HG03442 (cell line): ENCODE measurements around the gene ZNF397.
"Not testable (repeated sequence)": the region's sequence is repeated elsewhere in the genome, so short reads cannot be mapped to it uniquely, and the experiment has no call there.

ENCODE experiments used
- ATAC-seq: cut with Tn5 transposase; IDR thresholded peaks from one replicate; pipeline ENCODE4 v1.9.1; 2021; ENCODE audit warnings: mild to moderate bottlenecking, moderate library complexity; ENCODE audit not compliant: unreplicated experiment

The ZNF397 gene

GRCh38 chr18:35240664-35241447, at the start of gene ZNF397:
Gene ZNF397 (plus strand): TSS chr18:35241034. CDS start chr18:35242471, 1,437 bp downstream.
- ATAC-seq, result peak; percentile 99

GRCh38 chr18:35191698-35192025, 49.2 kb upstream of the ZNF397 start:
- ATAC-seq, result no peak

- no peak for ATAC-seq
Measured at GRCh38 chr18:35192415-35192814, 48.4 kb upstream of the ZNF397 start.

DNA sequence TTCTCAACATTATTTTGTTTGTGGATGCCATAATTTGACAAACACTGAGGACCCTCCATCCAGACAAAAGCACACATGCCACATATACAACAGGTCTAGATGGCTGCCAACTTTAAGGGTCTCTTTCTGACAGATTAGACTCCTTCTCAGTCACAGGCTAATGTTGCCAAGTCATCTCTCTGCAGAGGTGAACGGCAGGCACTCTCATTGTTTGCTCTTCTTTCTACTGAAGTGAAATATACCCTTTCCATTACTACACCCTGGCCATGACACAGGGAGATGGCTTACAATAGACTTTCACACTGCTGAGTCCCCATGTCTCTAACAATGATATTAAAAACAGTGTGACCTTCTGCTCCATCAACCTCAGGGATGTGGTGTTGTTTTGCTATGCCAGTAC, 47.5 kb upstream of the ZNF397 start:
- ATAC-seq, result no peak

- ATAC-seq, result no peak
Measured at GRCh38 chr18:35197296-35197695, 43.5 kb upstream of the ZNF397 start.

DNA sequence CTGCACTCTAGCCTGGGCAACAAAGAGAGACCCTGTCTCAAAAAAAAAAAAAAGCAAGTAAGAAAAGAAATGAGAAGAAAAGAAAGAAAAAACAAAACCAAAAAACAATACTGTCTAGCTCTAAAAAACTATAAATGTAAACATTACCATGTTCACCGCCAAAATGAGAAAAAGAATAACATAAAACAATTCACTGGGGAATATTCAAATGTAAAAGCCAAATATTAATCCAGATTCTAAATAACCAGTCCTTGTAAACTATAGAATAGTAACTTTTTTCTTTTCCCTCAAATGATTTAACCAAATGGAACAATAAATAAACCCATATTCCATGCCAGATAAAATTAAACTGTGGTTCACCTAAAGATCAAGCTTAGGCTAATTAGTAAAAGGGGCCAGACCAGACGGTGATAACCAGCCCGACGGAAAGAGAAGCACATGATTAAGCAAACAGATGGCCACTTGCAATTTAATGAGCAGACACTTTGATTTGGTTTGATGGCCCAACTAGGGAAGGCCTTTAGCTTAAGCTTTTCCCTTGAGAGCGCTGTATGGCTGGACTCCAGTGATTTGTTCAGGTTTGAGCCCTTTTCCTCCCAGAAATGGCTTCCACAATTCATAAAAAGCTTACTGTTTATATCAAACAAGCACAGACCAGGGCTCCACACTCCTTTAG, 39.4 kb upstream of the ZNF397 start:
- ATAC-seq, result no peak

- ATAC-seq, result no peak
Measured at GRCh38 chr18:35203067-35203466, 37.8 kb upstream of the ZNF397 start.

- no peak for ATAC-seq
Measured at GRCh38 chr18:35205199-35205712, 35.6 kb upstream of the ZNF397 start.

- not testable (repeated sequence) for ATAC-seq
Measured at GRCh38 chr18:35205746-35206458, 34.9 kb upstream of the ZNF397 start.

DNA sequence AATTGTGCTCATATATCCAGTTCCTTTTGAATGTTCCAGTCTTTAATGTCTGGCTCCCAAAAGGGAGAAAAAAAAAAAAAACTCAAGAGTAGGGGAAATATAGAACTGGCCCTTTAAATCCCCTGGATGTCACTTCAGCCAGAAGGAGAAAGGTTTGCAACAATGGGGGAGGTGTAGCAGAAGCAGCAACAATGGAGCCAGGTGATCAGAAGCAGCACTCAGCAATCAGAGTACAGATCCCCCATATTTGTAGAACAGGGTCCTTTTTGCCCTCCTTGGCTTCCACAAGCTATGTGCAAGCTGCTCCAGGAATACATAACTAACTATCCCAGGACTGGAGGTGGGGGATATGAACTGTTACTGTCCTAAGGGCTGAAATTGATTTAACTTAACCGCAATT, 25.8 kb upstream of the ZNF397 start:
- ATAC-seq, result no peak

DNA sequence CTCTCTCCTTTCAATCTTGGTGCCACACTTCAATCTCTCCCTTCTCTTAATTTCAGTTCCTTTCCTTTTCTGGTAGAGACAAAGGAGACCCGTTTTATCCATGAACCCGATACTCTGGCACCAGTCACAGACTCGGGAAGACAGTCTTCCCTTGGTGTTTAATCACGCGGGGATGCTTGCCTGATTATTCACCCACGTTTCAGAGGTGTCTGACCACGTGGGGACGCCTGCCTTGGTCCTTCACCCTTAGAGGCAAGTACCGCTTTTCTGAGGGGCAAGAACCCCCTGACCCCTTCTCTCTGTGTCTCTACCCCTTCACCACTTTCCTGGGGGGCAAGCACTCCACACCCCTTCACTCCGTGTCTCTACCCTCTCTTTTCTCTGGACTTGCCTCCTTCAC, 24.2 kb upstream of the ZNF397 start:
- not testable (repeated sequence) for ATAC-seq

GRCh38 chr18:35219331-35219730, 21.5 kb upstream of the ZNF397 start:
- ATAC-seq, result not testable (repeated sequence)

GRCh38 chr18:35220424-35220823, 20.4 kb upstream of the ZNF397 start:
- no peak for ATAC-seq

DNA sequence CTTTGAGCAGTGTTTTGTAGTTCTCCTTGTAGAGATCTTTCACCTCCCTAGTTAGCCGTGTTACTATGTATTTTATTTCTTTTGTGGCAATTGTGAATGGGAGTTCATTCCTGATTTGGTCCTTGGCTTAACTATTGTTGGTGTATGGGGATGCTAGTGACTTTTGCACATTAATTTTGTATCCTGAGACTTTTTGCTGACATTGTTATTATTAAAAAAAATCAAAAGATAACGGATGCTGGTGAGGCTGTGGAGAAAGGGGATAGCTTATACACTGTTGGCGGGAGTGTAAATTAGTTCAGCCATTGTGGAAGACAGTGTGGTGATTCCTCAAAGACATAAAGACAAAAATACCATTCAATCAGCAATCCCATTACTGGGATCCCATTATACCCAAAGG, 17.0 kb upstream of the ZNF397 start:
- ATAC-seq, result no peak

DNA sequence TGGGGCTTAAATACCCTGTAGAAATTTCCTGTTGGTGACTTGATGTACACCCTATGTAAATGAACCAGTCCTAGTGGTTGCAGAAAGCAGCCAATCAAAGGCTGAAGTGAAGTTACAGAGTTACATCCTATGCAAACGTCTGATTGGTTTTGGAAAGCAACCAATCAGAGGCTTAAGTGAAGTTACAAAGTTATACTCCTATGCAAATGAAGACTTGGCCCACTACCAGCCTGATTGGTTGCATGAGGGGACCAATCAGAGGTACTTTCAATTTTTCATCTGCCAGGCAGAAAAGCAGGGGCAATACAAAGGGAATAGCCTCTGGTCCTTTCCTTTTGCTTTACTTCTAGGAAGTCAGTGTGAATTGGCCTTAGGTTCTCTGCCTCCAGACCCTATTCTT, 13.6 kb upstream of the ZNF397 start:
- ATAC-seq, result no peak

- no peak for ATAC-seq
Measured at GRCh38 chr18:35231052-35231451, 9.8 kb upstream of the ZNF397 start.

GRCh38 chr18:35236571-35237363, 4.1 kb upstream of the ZNF397 start:
- no peak for ATAC-seq

- ATAC-seq, result no peak
Measured at GRCh38 chr18:35239314-35239713, 1.5 kb upstream of the ZNF397 start.

DNA sequence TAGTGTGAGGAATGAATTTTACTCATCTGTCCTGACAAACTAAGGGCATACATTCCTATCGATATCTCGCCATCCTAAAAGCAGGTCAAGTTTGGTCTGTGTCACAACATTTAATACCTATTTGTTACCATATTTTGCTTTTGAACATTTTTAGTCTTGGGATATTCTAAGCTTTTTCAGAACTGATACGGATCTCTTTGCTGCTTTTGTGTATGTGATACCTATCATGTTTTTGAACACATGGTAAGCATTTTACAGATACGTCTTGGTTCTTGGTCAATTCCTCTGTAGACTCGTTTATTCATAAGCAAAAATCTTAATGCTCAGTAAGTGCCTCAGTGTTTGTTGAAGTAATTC, 592 bp downstream of the ZNF397 start:
- ATAC-seq, result no peak

GRCh38 chr18:35242426-35242825, 1.6 kb downstream of the ZNF397 start:
- no peak for ATAC-seq

GRCh38 chr18:35244671-35245070, 3.8 kb downstream of the ZNF397 start:
- ATAC-seq, result no peak
